SK-N-SH (cell line): ENCODE data around the gene GUCA2B.

Experiments
- EP300 ChIP-seq, 2 experiments: IDR thresholded peaks; 2 replicates each; pipeline versions ENCODE4 v1.4.0 to v1.6.1; 2012; ENCODE audit warnings: borderline replicate concordance in 1 of 2, low read depth in 1 of 2, low read length in 1 of 2
- EZH2phosphoT487 ChIP-seq: fragments of 200-600 bp; sonication (generic); IDR thresholded peaks from 2 replicates; pipeline ENCODE4 v1.6.1; 2017; ENCODE audit warnings: low read depth, mixed run types, mild to moderate bottlenecking, antibody characterized with exemption, moderate library complexity, borderline replicate concordance
- FOXM1 ChIP-seq: IDR thresholded peaks from 2 replicates; pipeline ENCODE4 v1.4.0; 2012; ENCODE audit warnings: low read depth, mild to moderate bottlenecking
- GABPA ChIP-seq: IDR thresholded peaks from 2 replicates; pipeline ENCODE4 v1.4.0; 2012; ENCODE audit warnings: low read depth, mild to moderate bottlenecking
- POLR2AphosphoS5 ChIP-seq: IDR thresholded peaks from 2 replicates; pipeline ENCODE4 v1.6.1; 2012; ENCODE audit warnings: low read depth, low read length
- RAD21 ChIP-seq: IDR thresholded peaks from 2 replicates; pipeline ENCODE4 v1.6.1; 2012; ENCODE audit warnings: mild to moderate bottlenecking, low read length
- RCOR1 ChIP-seq: fragments of 150-350 bp; IDR thresholded peaks from 2 replicates; pipeline ENCODE4 v1.6.1; 2017; ENCODE audit warnings: antibody characterized with exemption, low read length
- RFX5 ChIP-seq: IDR thresholded peaks from 2 replicates; pipeline ENCODE4 v1.6.1; 2012; ENCODE audit warnings: mild to moderate bottlenecking, improper control_type of control experiment, low read length
- SMC3 ChIP-seq: IDR thresholded peaks from 2 replicates; pipeline ENCODE4 v1.6.1; 2012; ENCODE audit warnings: low read depth, low read length, improper control_type of control experiment
- YY1 ChIP-seq: IDR thresholded peaks from 2 replicates; pipeline ENCODE4 v1.4.0; 2012; ENCODE audit warnings: low read depth, mild to moderate bottlenecking
- TF ChIP-seq, protein P1 (sequence below): IDR thresholded peaks from 2 replicates; pipeline ENCODE4 v1.4.0; 2012; ENCODE audit warnings: low read depth, borderline replicate concordance
- TF ChIP-seq, protein P2 (sequence below): fragments of 200-600 bp; sonication (generic); IDR thresholded peaks from 2 replicates; pipeline ENCODE4 v1.6.1; 2017; ENCODE audit warnings: antibody characterized with exemption, mild to moderate bottlenecking, moderate library complexity
- TF ChIP-seq, protein P3 (sequence below): IDR thresholded peaks from 2 replicates; pipeline ENCODE4 v1.6.1; 2012; ENCODE audit warnings: mild to moderate bottlenecking, low read depth, low read length, moderate library complexity
- TF ChIP-seq, protein P4 (sequence below): fragments of 150-350 bp; IDR thresholded peaks from 2 replicates; pipeline ENCODE4 v1.6.1; 2017; ENCODE audit warnings: antibody characterized with exemption, low read length, low read depth, borderline replicate concordance

DNA sequence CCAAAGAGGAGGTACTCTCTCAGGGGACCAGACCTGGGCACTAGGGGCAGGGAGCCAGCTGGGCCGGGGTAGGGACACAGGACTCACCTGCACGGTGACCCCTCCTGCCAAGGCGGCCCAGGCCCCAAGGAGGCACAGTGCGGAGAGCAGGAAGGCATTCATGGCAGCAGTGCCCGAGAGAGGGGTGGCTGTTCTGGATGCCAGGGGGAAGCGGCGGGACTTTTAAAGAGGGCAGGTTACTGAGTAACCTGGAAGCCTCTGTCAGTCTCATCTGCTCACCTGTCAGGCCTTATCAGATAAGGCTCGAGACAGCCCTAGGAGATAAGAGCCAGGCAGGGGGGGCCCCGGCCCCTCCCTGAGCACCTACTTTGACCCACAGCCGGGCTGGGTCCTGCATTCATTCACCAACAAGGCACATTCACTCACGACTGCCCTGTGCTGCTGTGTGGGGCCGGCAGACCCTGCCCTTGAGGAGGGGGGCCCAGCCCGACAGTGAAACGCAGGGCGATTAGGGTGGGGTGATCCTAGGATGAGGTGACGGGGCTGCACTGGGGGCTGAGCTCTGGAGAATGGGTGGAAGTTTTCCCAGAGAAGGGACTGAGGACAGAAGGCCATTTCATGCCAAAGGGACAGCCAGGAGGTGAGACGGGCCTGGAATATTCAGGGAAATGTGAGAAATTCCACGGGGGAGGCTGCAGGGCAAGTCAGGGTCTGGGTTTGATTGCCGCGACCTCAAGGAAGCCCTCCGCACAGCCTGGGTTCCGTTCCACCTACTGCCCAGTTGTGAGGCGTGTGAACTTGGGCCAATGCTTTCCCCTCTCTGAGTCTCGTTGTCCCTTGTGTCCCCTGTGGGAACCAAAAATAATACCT, 11.6 kb downstream of the GUCA2B start, which contains the start of gene GUCA2A:
- no peak for TF ChIP-seq RAD21
- TF ChIP-seq, protein P1, sequence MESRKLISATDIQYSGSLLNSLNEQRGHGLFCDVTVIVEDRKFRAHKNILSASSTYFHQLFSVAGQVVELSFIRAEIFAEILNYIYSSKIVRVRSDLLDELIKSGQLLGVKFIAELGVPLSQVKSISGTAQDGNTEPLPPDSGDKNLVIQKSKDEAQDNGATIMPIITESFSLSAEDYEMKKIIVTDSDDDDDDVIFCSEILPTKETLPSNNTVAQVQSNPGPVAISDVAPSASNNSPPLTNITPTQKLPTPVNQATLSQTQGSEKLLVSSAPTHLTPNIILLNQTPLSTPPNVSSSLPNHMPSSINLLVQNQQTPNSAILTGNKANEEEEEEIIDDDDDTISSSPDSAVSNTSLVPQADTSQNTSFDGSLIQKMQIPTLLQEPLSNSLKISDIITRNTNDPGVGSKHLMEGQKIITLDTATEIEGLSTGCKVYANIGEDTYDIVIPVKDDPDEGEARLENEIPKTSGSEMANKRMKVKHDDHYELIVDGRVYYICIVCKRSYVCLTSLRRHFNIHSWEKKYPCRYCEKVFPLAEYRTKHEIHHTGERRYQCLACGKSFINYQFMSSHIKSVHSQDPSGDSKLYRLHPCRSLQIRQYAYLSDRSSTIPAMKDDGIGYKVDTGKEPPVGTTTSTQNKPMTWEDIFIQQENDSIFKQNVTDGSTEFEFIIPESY, result no peak
- TF ChIP-seq, protein P2, sequence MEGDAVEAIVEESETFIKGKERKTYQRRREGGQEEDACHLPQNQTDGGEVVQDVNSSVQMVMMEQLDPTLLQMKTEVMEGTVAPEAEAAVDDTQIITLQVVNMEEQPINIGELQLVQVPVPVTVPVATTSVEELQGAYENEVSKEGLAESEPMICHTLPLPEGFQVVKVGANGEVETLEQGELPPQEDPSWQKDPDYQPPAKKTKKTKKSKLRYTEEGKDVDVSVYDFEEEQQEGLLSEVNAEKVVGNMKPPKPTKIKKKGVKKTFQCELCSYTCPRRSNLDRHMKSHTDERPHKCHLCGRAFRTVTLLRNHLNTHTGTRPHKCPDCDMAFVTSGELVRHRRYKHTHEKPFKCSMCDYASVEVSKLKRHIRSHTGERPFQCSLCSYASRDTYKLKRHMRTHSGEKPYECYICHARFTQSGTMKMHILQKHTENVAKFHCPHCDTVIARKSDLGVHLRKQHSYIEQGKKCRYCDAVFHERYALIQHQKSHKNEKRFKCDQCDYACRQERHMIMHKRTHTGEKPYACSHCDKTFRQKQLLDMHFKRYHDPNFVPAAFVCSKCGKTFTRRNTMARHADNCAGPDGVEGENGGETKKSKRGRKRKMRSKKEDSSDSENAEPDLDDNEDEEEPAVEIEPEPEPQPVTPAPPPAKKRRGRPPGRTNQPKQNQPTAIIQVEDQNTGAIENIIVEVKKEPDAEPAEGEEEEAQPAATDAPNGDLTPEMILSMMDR, result no peak
- TF ChIP-seq RCOR1, result no peak
- no peak for TF ChIP-seq FOXM1
- no peak for TF ChIP-seq EZH2phosphoT487
- no peak for TF ChIP-seq SMC3
- TF ChIP-seq EP300 (IDR thresholded peaks at IDR 0.05; ENCODE audit: borderline replicate concordance in 1 of 2, low read depth in 1 of 2, low read length in 1 of 2), result no peak
- TF ChIP-seq YY1, result no peak
- TF ChIP-seq, protein P3, sequence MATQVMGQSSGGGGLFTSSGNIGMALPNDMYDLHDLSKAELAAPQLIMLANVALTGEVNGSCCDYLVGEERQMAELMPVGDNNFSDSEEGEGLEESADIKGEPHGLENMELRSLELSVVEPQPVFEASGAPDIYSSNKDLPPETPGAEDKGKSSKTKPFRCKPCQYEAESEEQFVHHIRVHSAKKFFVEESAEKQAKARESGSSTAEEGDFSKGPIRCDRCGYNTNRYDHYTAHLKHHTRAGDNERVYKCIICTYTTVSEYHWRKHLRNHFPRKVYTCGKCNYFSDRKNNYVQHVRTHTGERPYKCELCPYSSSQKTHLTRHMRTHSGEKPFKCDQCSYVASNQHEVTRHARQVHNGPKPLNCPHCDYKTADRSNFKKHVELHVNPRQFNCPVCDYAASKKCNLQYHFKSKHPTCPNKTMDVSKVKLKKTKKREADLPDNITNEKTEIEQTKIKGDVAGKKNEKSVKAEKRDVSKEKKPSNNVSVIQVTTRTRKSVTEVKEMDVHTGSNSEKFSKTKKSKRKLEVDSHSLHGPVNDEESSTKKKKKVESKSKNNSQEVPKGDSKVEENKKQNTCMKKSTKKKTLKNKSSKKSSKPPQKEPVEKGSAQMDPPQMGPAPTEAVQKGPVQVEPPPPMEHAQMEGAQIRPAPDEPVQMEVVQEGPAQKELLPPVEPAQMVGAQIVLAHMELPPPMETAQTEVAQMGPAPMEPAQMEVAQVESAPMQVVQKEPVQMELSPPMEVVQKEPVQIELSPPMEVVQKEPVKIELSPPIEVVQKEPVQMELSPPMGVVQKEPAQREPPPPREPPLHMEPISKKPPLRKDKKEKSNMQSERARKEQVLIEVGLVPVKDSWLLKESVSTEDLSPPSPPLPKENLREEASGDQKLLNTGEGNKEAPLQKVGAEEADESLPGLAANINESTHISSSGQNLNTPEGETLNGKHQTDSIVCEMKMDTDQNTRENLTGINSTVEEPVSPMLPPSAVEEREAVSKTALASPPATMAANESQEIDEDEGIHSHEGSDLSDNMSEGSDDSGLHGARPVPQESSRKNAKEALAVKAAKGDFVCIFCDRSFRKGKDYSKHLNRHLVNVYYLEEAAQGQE, result no peak
- no peak for TF ChIP-seq POLR2AphosphoS5
- no peak for TF ChIP-seq RFX5
- TF ChIP-seq, protein P4, sequence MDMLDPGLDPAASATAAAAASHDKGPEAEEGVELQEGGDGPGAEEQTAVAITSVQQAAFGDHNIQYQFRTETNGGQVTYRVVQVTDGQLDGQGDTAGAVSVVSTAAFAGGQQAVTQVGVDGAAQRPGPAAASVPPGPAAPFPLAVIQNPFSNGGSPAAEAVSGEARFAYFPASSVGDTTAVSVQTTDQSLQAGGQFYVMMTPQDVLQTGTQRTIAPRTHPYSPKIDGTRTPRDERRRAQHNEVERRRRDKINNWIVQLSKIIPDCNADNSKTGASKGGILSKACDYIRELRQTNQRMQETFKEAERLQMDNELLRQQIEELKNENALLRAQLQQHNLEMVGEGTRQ, result no peak
- TF ChIP-seq GABPA, result no peak
